GM12864 (cell line): Measurements from ENCODE around the gene ACTL6A.

Source experiments
- DNase-seq: peaks from one replicate; pipeline ENCODE4 v3.0.0-alpha.2; 2011; ENCODE audit warnings: low read depth
- H3K4me3 ChIP-seq: 2 replicates; pipeline ENCODE4 v1.5.1; 2011; ENCODE audit warnings: mild to moderate bottlenecking, low read depth, low read length, control low read depth
- CTCF ChIP-seq: IDR thresholded peaks from 2 replicates; pipeline ENCODE4 v1.5.1; 2011; ENCODE audit warnings: low read depth, mild to moderate bottlenecking, moderate library complexity, low read length, control low read depth, inconsistent platforms; ENCODE audit errors: missing control alignments

ACTL6A gene

GRCh38 chr3:179630753-179631451 lies 68.2 kb downstream of the ACTL6A start:
- DNase-seq = no peak
- no peak for TF ChIP-seq CTCF
- no peak overlapping the region for H3K4me3 ChIP-seq
